Stimulated activated CD4-positive, alpha-beta T cell treated with anti-CD3 and anti-CD28 coated beads, Interleukin-4, amount 100 ng/mL, for 4 hours (primary cell): ENCODE results near the gene THRB.

Experiments used
- DNase-seq, 2 experiments: peaks; one replicate each; pipeline ENCODE4 v3.0.0-alpha.2; 2020

Gene THRB

GRCh38 chr3:24342275-24342674, 152.4 kb downstream of the THRB start:
- DNase-seq = no peak

- no peak for DNase-seq
These were observed 153.0 kb downstream of the THRB start for GRCh38 chr3:24341668-24342067.

- DNase-seq = no peak
These were observed 153.7 kb downstream of the THRB start for GRCh38 chr3:24340966-24341365.

- DNase-seq = no peak
These were observed 154.5 kb downstream of the THRB start for GRCh38 chr3:24340161-24340560.

- no peak for DNase-seq
These were observed 155.3 kb downstream of the THRB start for GRCh38 chr3:24339266-24339825.

- DNase-seq = no peak
These were observed 156.1 kb downstream of the THRB start for GRCh38 chr3:24338409-24339130.

GRCh38 chr3:24336101-24336500, 158.5 kb downstream of the THRB start:
- no peak for DNase-seq

GRCh38 chr3:24332092-24332491, 162.6 kb downstream of the THRB start:
- DNase-seq = no peak

- DNase-seq = no peak
These were observed 171.4 kb downstream of the THRB start for GRCh38 chr3:24323272-24323671.

- DNase-seq = no peak
These were observed 174.0 kb downstream of the THRB start for GRCh38 chr3:24320601-24321000.

GRCh38 chr3:24318677-24319287, 175.9 kb downstream of the THRB start:
- DNase-seq = no peak

- no peak for DNase-seq
These were observed 177.7 kb downstream of the THRB start for GRCh38 chr3:24316887-24317383.

- no peak for DNase-seq
These were observed 178.7 kb downstream of the THRB start for GRCh38 chr3:24315971-24316370.

GRCh38 chr3:24315356-24315755, 179.3 kb downstream of the THRB start:
- DNase-seq = no peak

GRCh38 chr3:24311881-24312280, 182.8 kb downstream of the THRB start:
- no peak for DNase-seq

GRCh38 chr3:24310887-24311286, 183.8 kb downstream of the THRB start:
- DNase-seq = no peak

- DNase-seq = no peak
These were observed 188.1 kb downstream of the THRB start for GRCh38 chr3:24306518-24306917.

GRCh38 chr3:24305795-24306467, 188.7 kb downstream of the THRB start:
- no peak for DNase-seq

- no peak for DNase-seq
These were observed 191.4 kb downstream of the THRB start for GRCh38 chr3:24303057-24303754.

- no peak for DNase-seq
These were observed 192.3 kb downstream of the THRB start for GRCh38 chr3:24302396-24302795.

GRCh38 chr3:24300949-24301348, 193.7 kb downstream of the THRB start:
- no peak for DNase-seq

GRCh38 chr3:24299806-24300626, 194.6 kb downstream of the THRB start:
- DNase-seq = no peak
